Astrocyte (in vitro differentiated cells and primary cell): ENCODE data around the gene RPN2. TPM values are rescaled to one million over a fixed set of nuclear protein-coding genes. Genes with fewer than 3 reads are reported as not detected.

Experiments used
- DNase-seq: peaks from one replicate; pipeline ENCODE4 v3.0.0-alpha.2; 2010; ENCODE audit warnings: low read depth
- FAIRE-seq: peaks from 2 replicates; lab custom pipeline; 2011; peaks lifted over from hg19 to GRCh38; lab: Jason Lieb, UNC
- H2AFZ ChIP-seq: 2 replicates; pipeline ENCODE4 v1.6.0; 2012; ENCODE audit warnings: low read depth, low read length, inconsistent platforms
- H3K27ac ChIP-seq: 2 replicates; pipeline ENCODE4 v1.5.1; 2011; ENCODE audit warnings: low read depth, low read length, inconsistent platforms
- H3K27me3 ChIP-seq: 2 replicates; pipeline ENCODE4 v1.6.0; 2011; ENCODE audit warnings: low read length, inconsistent platforms; ENCODE audit not compliant: insufficient read depth
- H3K36me3 ChIP-seq: 2 replicates; pipeline ENCODE4 v1.5.1; 2011; ENCODE audit warnings: low read length, inconsistent platforms; ENCODE audit not compliant: insufficient read depth
- H3K4me1 ChIP-seq: 2 replicates; pipeline ENCODE4 v1.5.1; 2011; ENCODE audit warnings: low read length, inconsistent platforms; ENCODE audit not compliant: insufficient read depth
- H3K4me2 ChIP-seq: 2 replicates; pipeline ENCODE4 v1.6.0; 2012; ENCODE audit warnings: low read length, inconsistent platforms
- H3K4me3 ChIP-seq: 2 replicates; pipeline ENCODE4 v1.5.1; 2011; ENCODE audit warnings: low read depth, mild to moderate bottlenecking, low read length, inconsistent platforms; ENCODE audit not compliant: insufficient read depth
- H3K79me2 ChIP-seq: 2 replicates; pipeline ENCODE4 v1.6.0; 2012; ENCODE audit warnings: mild to moderate bottlenecking, low read length, inconsistent platforms; ENCODE audit not compliant: insufficient read depth
- H3K9ac ChIP-seq: 2 replicates; pipeline ENCODE4 v1.6.0; 2012; ENCODE audit warnings: mild to moderate bottlenecking, low read length, inconsistent platforms
- H3K9me3 ChIP-seq: 2 replicates; pipeline ENCODE4 v1.5.1; 2012; ENCODE audit warnings: low read depth, mild to moderate bottlenecking, low read length, inconsistent platforms; ENCODE audit not compliant: insufficient read depth
- H4K20me1 ChIP-seq: 2 replicates; pipeline ENCODE4 v1.6.0; 2012; ENCODE audit warnings: low read length, inconsistent platforms; ENCODE audit not compliant: insufficient read depth
- H3K27ac Mint-ChIP-seq: one replicate; pipeline ENCODE4 v1.8.0; 2021; ENCODE audit warnings: mild to moderate bottlenecking, mixed read lengths; ENCODE audit not compliant: unreplicated experiment
- H3K27me3 Mint-ChIP-seq: one replicate; pipeline ENCODE4 v1.8.0; 2021; ENCODE audit warnings: low read depth, mixed read lengths; ENCODE audit not compliant: unreplicated experiment
- H3K36me3 Mint-ChIP-seq: one replicate; pipeline ENCODE4 v1.8.0; 2021; ENCODE audit warnings: low read depth, mixed read lengths; ENCODE audit not compliant: unreplicated experiment
- H3K4me1 Mint-ChIP-seq: one replicate; pipeline ENCODE4 v1.8.0; 2021; ENCODE audit warnings: low read depth, mixed read lengths; ENCODE audit not compliant: unreplicated experiment
- H3K4me3 Mint-ChIP-seq: one replicate; pipeline ENCODE4 v1.8.0; 2021; ENCODE audit warnings: mild to moderate bottlenecking, moderate library complexity, mixed read lengths; ENCODE audit not compliant: unreplicated experiment
- H3K9me3 Mint-ChIP-seq: one replicate; pipeline ENCODE4 v1.8.0; 2021; ENCODE audit warnings: mild to moderate bottlenecking, mixed read lengths; ENCODE audit not compliant: unreplicated experiment
- EZH2 ChIP-seq: IDR thresholded peaks from 2 replicates; pipeline ENCODE4 v1.6.1; 2012; ENCODE audit warnings: mild to moderate bottlenecking, low read length, inconsistent platforms; ENCODE audit not compliant: insufficient read depth
- total RNA-seq: library from RNA; stranded (reverse); gene quantifications from 2 replicates; pipeline ENCODE4 v1.2.1, GENCODE V29; 2021
- TF ChIP-seq, protein P1 (sequence below): IDR thresholded peaks from 2 replicates; pipeline ENCODE4 v1.5.1; 2011; ENCODE audit warnings: low read depth, mild to moderate bottlenecking, inconsistent platforms, low read length, moderate library complexity; ENCODE audit not compliant: insufficient read depth

The RPN2 gene
- total RNA-seq, 1 donor from 2014 or later = 259 TPM

DNA sequence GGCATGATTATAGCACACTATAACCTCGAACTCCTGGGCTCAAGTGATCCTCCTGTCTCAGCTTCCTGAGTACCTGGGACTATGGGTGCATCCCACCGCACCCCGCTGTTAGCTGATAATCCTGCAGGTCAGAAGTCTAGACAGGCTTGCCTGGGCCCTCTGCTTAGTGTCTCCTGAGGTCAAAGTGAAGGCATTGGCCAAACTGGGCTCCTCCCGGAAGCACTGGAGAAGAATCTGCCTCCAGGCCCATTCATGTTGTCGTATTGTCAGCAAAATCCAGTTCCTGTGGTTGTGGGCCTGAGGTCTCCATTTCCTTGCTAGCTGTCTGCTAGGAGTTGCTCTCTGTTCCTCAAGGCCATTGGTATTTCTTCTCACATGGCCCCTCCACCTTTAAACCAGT, 6.6 kb downstream of the RPN2 start:
- H3K36me3 ChIP-seq = peaks cover 32% of the 10 kb centered on the region
- Mint-ChIP-seq H3K4me3 (no peak overlapping the region), H3K9me3 (peaks cover 1% of the 10 kb centered on the region), H3K27ac (no peak overlapping the region), H3K36me3 (peaks cover 16% of the 10 kb centered on the region), H3K27me3 (no peaks in the 10 kb centered on the region), H3K4me1 (peaks cover 5% of the 10 kb centered on the region)
- peaks cover under 1% of the 10 kb centered on the region for H3K4me1 ChIP-seq
- no peak overlapping the region for H3K9ac ChIP-seq
- H2AFZ ChIP-seq = no peak overlapping the region
- H3K9me3 ChIP-seq = no peaks in the 10 kb centered on the region
- H4K20me1 ChIP-seq = peaks cover 92% of the 10 kb centered on the region
- no peak overlapping the region for H3K4me3 ChIP-seq
- peaks cover 95% of the 10 kb centered on the region for H3K79me2 ChIP-seq
- no peak overlapping the region for H3K4me2 ChIP-seq
- TF ChIP-seq EZH2 = no peak
- TF ChIP-seq, protein P1, sequence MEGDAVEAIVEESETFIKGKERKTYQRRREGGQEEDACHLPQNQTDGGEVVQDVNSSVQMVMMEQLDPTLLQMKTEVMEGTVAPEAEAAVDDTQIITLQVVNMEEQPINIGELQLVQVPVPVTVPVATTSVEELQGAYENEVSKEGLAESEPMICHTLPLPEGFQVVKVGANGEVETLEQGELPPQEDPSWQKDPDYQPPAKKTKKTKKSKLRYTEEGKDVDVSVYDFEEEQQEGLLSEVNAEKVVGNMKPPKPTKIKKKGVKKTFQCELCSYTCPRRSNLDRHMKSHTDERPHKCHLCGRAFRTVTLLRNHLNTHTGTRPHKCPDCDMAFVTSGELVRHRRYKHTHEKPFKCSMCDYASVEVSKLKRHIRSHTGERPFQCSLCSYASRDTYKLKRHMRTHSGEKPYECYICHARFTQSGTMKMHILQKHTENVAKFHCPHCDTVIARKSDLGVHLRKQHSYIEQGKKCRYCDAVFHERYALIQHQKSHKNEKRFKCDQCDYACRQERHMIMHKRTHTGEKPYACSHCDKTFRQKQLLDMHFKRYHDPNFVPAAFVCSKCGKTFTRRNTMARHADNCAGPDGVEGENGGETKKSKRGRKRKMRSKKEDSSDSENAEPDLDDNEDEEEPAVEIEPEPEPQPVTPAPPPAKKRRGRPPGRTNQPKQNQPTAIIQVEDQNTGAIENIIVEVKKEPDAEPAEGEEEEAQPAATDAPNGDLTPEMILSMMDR = no peak
- no peak for DNase-seq
- no peak overlapping the region for H3K27ac ChIP-seq
- no peak for FAIRE-seq
- H3K27me3 ChIP-seq = no peaks in the 10 kb centered on the region

DNA sequence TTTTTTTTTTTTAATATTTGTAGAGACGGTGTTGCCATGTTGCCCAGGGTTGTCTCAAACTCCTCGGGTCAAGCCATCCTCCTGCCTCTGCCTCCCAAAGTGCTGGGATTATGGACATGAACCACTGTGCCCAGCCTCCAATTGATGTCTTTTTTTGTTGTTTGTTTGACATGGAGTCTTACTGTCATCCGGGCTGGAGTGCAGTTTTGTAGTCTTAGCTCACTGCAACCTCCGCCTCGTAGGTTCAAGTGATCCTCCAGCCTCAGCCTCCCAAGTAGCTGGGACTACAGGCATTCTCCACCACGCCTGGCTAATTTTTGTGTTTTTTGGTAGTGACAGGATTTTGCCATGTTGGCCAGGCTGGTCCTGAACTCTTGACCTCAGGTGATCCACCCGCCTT, 9.7 kb downstream of the RPN2 start:
- Histone ChIP-seq H3K4me1 (peaks cover 8% of the 10 kb centered on the region), H2AFZ (no peak overlapping the region)
- peaks cover 14% of the 10 kb centered on the region for H3K36me3 Mint-ChIP-seq

DNA sequence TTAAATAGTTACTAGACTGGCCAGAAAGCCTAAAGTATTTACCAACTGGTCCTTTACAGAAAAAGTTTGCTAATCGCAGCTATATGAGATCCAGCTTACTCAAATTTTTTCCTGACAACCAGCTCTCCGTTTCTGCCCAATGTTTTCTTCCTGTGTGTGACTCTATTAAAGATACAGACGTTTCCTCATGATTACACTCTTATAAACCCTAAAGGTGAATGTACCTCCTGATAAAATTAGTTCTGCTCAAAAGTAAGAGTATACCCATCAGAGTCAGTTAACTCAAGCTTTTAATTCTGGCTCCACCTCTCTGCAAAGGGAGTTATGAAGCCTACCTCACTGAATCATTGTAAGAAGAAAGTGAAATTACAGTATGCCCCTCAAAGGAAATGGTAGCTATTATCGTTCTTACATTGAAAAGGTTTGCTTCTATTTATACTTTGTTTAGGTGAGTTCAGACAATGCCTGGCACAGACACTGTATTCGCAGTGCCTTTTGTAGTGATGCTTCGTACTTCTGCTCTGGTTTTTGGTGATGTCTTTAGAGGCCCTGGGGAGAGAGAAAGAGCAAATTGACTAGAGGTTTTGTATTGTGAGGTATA, 10.4 kb downstream of the RPN2 start:
- H3K27ac ChIP-seq = no peak overlapping the region
- H3K27ac Mint-ChIP-seq = no peak overlapping the region
- no peaks in the 10 kb centered on the region for H3K27me3 Mint-ChIP-seq
- peaks cover 93% of the 10 kb centered on the region for H3K79me2 ChIP-seq
- peaks cover 9% of the 10 kb centered on the region for H3K36me3 Mint-ChIP-seq
- no peak overlapping the region for H3K4me2 ChIP-seq
- FAIRE-seq (no peak), DNase-seq (no peak)
- TF ChIP-seq, protein P1 = no peak
- no peak for TF ChIP-seq EZH2
- peaks cover 6% of the 10 kb centered on the region for H3K4me1 Mint-ChIP-seq
- H3K4me1 ChIP-seq = peaks cover 9% of the 10 kb centered on the region
- H3K4me3 ChIP-seq = no peak overlapping the region
- H2AFZ ChIP-seq = no peak overlapping the region
- H3K9ac ChIP-seq = no peak overlapping the region
- H3K4me3 Mint-ChIP-seq = no peak overlapping the region
- H3K9me3 Mint-ChIP-seq = no peaks in the 10 kb centered on the region
- no peaks in the 10 kb centered on the region for H3K9me3 ChIP-seq
- H3K27me3 ChIP-seq = no peaks in the 10 kb centered on the region
- H3K36me3 ChIP-seq = peaks cover 29% of the 10 kb centered on the region
- H4K20me1 ChIP-seq = peaks cover 95% of the 10 kb centered on the region

More for the DNA sequence above, 9.7 kb downstream of the RPN2 start:
- Mint-ChIP-seq H3K9me3 (no peaks in the 10 kb centered on the region), H3K4me3 (no peak overlapping the region), H3K4me1 (peaks cover 5% of the 10 kb centered on the region), H3K27ac (no peak overlapping the region), H3K27me3 (no peaks in the 10 kb centered on the region)
- H3K79me2 ChIP-seq = peaks cover 94% of the 10 kb centered on the region
- peaks cover 95% of the 10 kb centered on the region for H4K20me1 ChIP-seq
- H3K36me3 ChIP-seq = peaks cover 29% of the 10 kb centered on the region
- no peaks in the 10 kb centered on the region for H3K27me3 ChIP-seq
- no peak for FAIRE-seq
- no peak overlapping the region for H3K27ac ChIP-seq
- H3K9ac ChIP-seq = no peak overlapping the region
- no peaks in the 10 kb centered on the region for H3K9me3 ChIP-seq
- DNase-seq = no peak
- H3K4me3 ChIP-seq = no peak overlapping the region
- no peak for TF ChIP-seq EZH2
- TF ChIP-seq, protein P1 = no peak
- H3K4me2 ChIP-seq = no peak overlapping the region
